SK-N-MC (cell line): Measurements from ENCODE around the gene YIPF2.

Experiments
- EZH2 ChIP-seq: fragments of 200-600 bp; sonication (generic); IDR thresholded peaks from one replicate; pipeline ENCODE4 v1.6.1; 2017; ENCODE audit warnings: antibody characterized with exemption
- POLR2AphosphoS5 ChIP-seq: IDR thresholded peaks from 2 replicates; pipeline ENCODE4 v1.6.1; 2012; ENCODE audit warnings: mild to moderate bottlenecking, low read depth, low read length, borderline replicate concordance

GRCh38 chr19:10918359-10918758, 10.1 kb downstream of the YIPF2 start:
- no peak for TF ChIP-seq EZH2
- no peak for TF ChIP-seq POLR2AphosphoS5
